ENCODE data around the gene HK1.
"Not testable (repeated sequence)": the region's sequence is repeated elsewhere in the genome, so short reads cannot be mapped to it uniquely, and the experiment has no call there.

The HK1 gene

GRCh38 chr10:69443354-69443753 lies 165.1 kb downstream of the HK1 start:
- in situ Hi-C loops (cut with MboI; ENCODE audit: low pct_unique_long_range_greater_than_20kb, low sequenced_read_pairs, unreplicated experiment), result no loop called here
- DNase-seq (ENCODE audit: low spot score), result no peak
- no peak for TF ChIP-seq CTCF (IDR thresholded peaks at IDR 0.05; ENCODE audit: extremely low read depth, insufficient read depth, missing control alignments)

GRCh38 chr10:69445041-69445440 lies 166.7 kb downstream of the HK1 start:
- TF ChIP-seq CTCF (IDR thresholded peaks at IDR 0.05; ENCODE audit: extremely low read depth, insufficient read depth, missing control alignments), result no peak
- DNase-seq (ENCODE audit: low spot score), result no peak
- in situ Hi-C loops (cut with MboI; ENCODE audit: low pct_unique_long_range_greater_than_20kb, low sequenced_read_pairs, unreplicated experiment), result no loop called here

- in situ Hi-C loops (cut with MboI; ENCODE audit: low pct_unique_long_range_greater_than_20kb, low sequenced_read_pairs, unreplicated experiment), result no loop called here
- TF ChIP-seq CTCF (IDR thresholded peaks at IDR 0.05; ENCODE audit: extremely low read depth, insufficient read depth, missing control alignments), result no peak
- no peak for DNase-seq (ENCODE audit: low spot score)
These were observed 167.9 kb downstream of the HK1 start for GRCh38 chr10:69446229-69446628.

- in situ Hi-C loops (cut with MboI; ENCODE audit: low pct_unique_long_range_greater_than_20kb, low sequenced_read_pairs, unreplicated experiment), result no loop called here
- DNase-seq (ENCODE audit: low spot score), result no peak
- TF ChIP-seq CTCF (IDR thresholded peaks at IDR 0.05; ENCODE audit: extremely low read depth, insufficient read depth, missing control alignments), result no peak
These were observed 168.4 kb downstream of the HK1 start for GRCh38 chr10:69446650-69447151.

GRCh38 chr10:69449841-69450240 lies 171.5 kb downstream of the HK1 start:
- in situ Hi-C loops (cut with MboI; ENCODE audit: low pct_unique_long_range_greater_than_20kb, low sequenced_read_pairs, unreplicated experiment), result no loop called here
- peak; percentile 41 for TF ChIP-seq CTCF (IDR thresholded peaks at IDR 0.05; ENCODE audit: extremely low read depth, insufficient read depth, missing control alignments)
- peak; percentile 51 for DNase-seq (ENCODE audit: low spot score)

- in situ Hi-C loops (cut with MboI; ENCODE audit: low pct_unique_long_range_greater_than_20kb, low sequenced_read_pairs, unreplicated experiment); DNase-seq (ENCODE audit: low spot score): not testable (repeated sequence)
These were observed 172.1 kb downstream of the HK1 start for GRCh38 chr10:69450395-69450794.

- no peak for TF ChIP-seq CTCF (IDR thresholded peaks at IDR 0.05; ENCODE audit: extremely low read depth, insufficient read depth, missing control alignments)
- in situ Hi-C loops (cut with MboI; ENCODE audit: low pct_unique_long_range_greater_than_20kb, low sequenced_read_pairs, unreplicated experiment), result no loop called here
- peak; percentile 90 for DNase-seq (ENCODE audit: low spot score)
These were observed 173.0 kb downstream of the HK1 start, which contains the start of gene TSPAN15 for GRCh38 chr10:69451209-69451783. TSPAN15 (plus strand) TSS chr10:69451465; CDS start chr10:69451595, 130 bp downstream.
